Liver (tissue), 3 donors: ENCODE measurements around the gene MRO.

Source experiments
- ATF3 ChIP-seq: IDR thresholded peaks from 2 replicates; pipeline ENCODE4 v1.6.1; 2016; ENCODE audit warnings: antibody characterized with exemption
- CTCF ChIP-seq: fragments of 150-350 bp; IDR thresholded peaks from 2 replicates; pipeline ENCODE4 v1.5.1; 2017; ENCODE audit warnings: improper control_type of control experiment, low read depth, low read length; ENCODE audit not compliant: missing input control
- EGR1 ChIP-seq, 2 donors: IDR thresholded peaks; 2 replicates each; pipeline ENCODE4 v1.6.1; 2016 to 2018; ENCODE audit warnings: antibody characterized with exemption in 2 of 2, low read depth in 2 of 2
- GABPA ChIP-seq, 2 donors: IDR thresholded peaks in 1 of 2; conservative IDR thresholded peaks in 1 of 2; 2 replicates each; pipeline ENCODE4 v1.6.1; 2016; ENCODE audit warnings: antibody characterized with exemption in 2 of 2, mild to moderate bottlenecking in 1 of 2, moderate library complexity in 1 of 2
- HNF4G ChIP-seq: IDR thresholded peaks from 2 replicates; pipeline ENCODE4 v1.6.1; 2016; ENCODE audit warnings: antibody characterized with exemption
- JUND ChIP-seq, 2 donors: IDR thresholded peaks; 2 replicates each; pipeline ENCODE4 v1.6.1; 2016; ENCODE audit warnings: antibody characterized with exemption in 2 of 2
- MAX ChIP-seq: IDR thresholded peaks from 2 replicates; pipeline ENCODE4 v1.6.1; 2016; ENCODE audit warnings: antibody characterized with exemption
- RAD21 ChIP-seq, 2 donors: IDR thresholded peaks; 2 replicates each; pipeline ENCODE4 v1.6.1; 2016; ENCODE audit warnings: antibody characterized with exemption in 2 of 2, mild to moderate bottlenecking in 2 of 2
- REST ChIP-seq: IDR thresholded peaks from 2 replicates; pipeline ENCODE4 v1.6.1; 2016; ENCODE audit warnings: antibody characterized with exemption, mild to moderate bottlenecking
- SP1 ChIP-seq: IDR thresholded peaks from 2 replicates; pipeline ENCODE4 v1.6.1; 2018; ENCODE audit warnings: antibody characterized with exemption, mild to moderate bottlenecking
- TAF1 ChIP-seq: conservative IDR thresholded peaks from 2 replicates; pipeline ENCODE4 v1.6.1; 2016; ENCODE audit warnings: antibody characterized with exemption, mild to moderate bottlenecking
- YY1 ChIP-seq: IDR thresholded peaks from 2 replicates; pipeline ENCODE4 v1.6.1; 2016; ENCODE audit warnings: antibody characterized with exemption, mild to moderate bottlenecking
- ZBTB33 ChIP-seq: IDR thresholded peaks from 2 replicates; pipeline ENCODE4 v1.6.1; 2016; ENCODE audit warnings: antibody characterized with exemption
- donor health status: healthy.
- donor health status: healthy.

GRCh38 chr18:50847192-50847591 is 27.4 kb upstream of the MRO start:
- TF ChIP-seq CTCF: no peak
- no peak for TF ChIP-seq HNF4G
- no peak for TF ChIP-seq RAD21 (IDR thresholded peaks at IDR 0.05)
- TF ChIP-seq REST: no peak
- TF ChIP-seq SP1: no peak
- no peak for TF ChIP-seq GABPA (IDR thresholded peaks at IDR 0.05 in 1 of 2, conservative IDR thresholded peaks at IDR 0.05 in 1 of 2)
- TF ChIP-seq EGR1 (IDR thresholded peaks at IDR 0.05; ENCODE audit: low read depth in 2 of 2): no peak
- no peak for TF ChIP-seq MAX
- TF ChIP-seq TAF1: no peak
- TF ChIP-seq JUND (IDR thresholded peaks at IDR 0.05): no peak
- no peak for TF ChIP-seq YY1
- TF ChIP-seq ZBTB33: no peak
- TF ChIP-seq ATF3: no peak
